ENCODE data around the gene UROC1. TPM values are rescaled to one million over a fixed set of nuclear protein-coding genes. Genes with fewer than 3 reads are reported as not detected.

The UROC1 gene
- total and polyA plus RNA-seq, 2 of the 13 experiments (the other 11 are each of a cell fraction or from before 2014, with no cell fraction given) = 0.71 to 1.3 TPM

GRCh38 chr3:126476166-126477060 lies 41.2 kb downstream of the UROC1 start (continued):
- TF ChIP-seq AHDC1 (CRISPR knock-in tag; IDR thresholded peaks at IDR 0.05; ENCODE audit: borderline replicate concordance) = peak; percentile 19; the same call in 1 of the 2 replicates
- TF ChIP-seq ZNF639 (CRISPR knock-in tag; conservative IDR thresholded peaks at IDR 0.05) = no peak
- peak; percentile 49; the same call in 1 of the 2 replicates for TF ChIP-seq ZNF580 (CRISPR knock-in tag; IDR thresholded peaks at IDR 0.05; ENCODE audit: borderline replicate concordance, low read depth)
- no peak for TF ChIP-seq NCOR1 (IDR thresholded peaks at IDR 0.05; ENCODE audit: borderline replicate concordance, low read length)
- TF ChIP-seq FOXC1 (CRISPR knock-in tag; IDR thresholded peaks at IDR 0.05; ENCODE audit: borderline replicate concordance) = peak; percentile 45; the same call in 1 of the 2 replicates
